OCI-LY1 (cell line): Measurements from ENCODE around the gene KIAA1614.

Source experiments
- H2AFZ ChIP-seq: fragments of 200-600 bp; sonication (generic), shearing (Covaris generic); 2 replicates; pipeline ENCODE4 v1.6.0; 2014; ENCODE audit warnings: antibody characterized with exemption, mild to moderate bottlenecking, low read length
- H3F3A ChIP-seq: fragments of 200-600 bp; sonication (generic), shearing (Covaris generic); 2 replicates; pipeline ENCODE4 v1.6.0; 2014; ENCODE audit warnings: mild to moderate bottlenecking, antibody characterized with exemption, low read length, moderate library complexity; ENCODE audit not compliant: insufficient read depth
- H3K27ac ChIP-seq: fragments of 200-600 bp; sonication (generic); 2 replicates; pipeline ENCODE4 v1.5.1; 2014; ENCODE audit warnings: low read length, mixed run types, mild to moderate bottlenecking, low read depth; ENCODE audit not compliant: poor library complexity, severe bottlenecking
- H3K27me3 ChIP-seq: fragments of 200-600 bp; sonication (generic); 2 replicates; pipeline ENCODE4 v1.6.0; 2014; ENCODE audit warnings: antibody characterized with exemption, mild to moderate bottlenecking, low read length, moderate library complexity; ENCODE audit not compliant: insufficient read depth
- H3K36me3 ChIP-seq: fragments of 200-600 bp; sonication (generic); 2 replicates; pipeline ENCODE4 v1.6.1; 2014; ENCODE audit warnings: mild to moderate bottlenecking, antibody characterized with exemption, low read length, moderate library complexity, mixed read lengths; ENCODE audit not compliant: insufficient read depth
- H3K4me1 ChIP-seq: fragments of 200-600 bp; sonication (generic); 2 replicates; pipeline ENCODE4 v1.5.1; 2014; ENCODE audit warnings: mild to moderate bottlenecking, low read length, moderate library complexity; ENCODE audit not compliant: insufficient read depth, severe bottlenecking
- H3K4me2 ChIP-seq: fragments of 200-600 bp; sonication (generic), shearing (Covaris generic); 2 replicates; pipeline ENCODE4 v1.6.1; 2014; ENCODE audit warnings: low read length
- H3K4me3 ChIP-seq: fragments of 200-600 bp; sonication (generic); 2 replicates; pipeline ENCODE4 v1.5.1; 2014; ENCODE audit warnings: low read length, low read depth, mild to moderate bottlenecking, mixed read lengths; ENCODE audit not compliant: poor library complexity, severe bottlenecking
- H3K79me2 ChIP-seq: fragments of 200-600 bp; shearing (Covaris generic); 2 replicates; pipeline ENCODE4 v1.6.1; 2016; ENCODE audit warnings: mixed run types, low read length, mixed read lengths; ENCODE audit not compliant: insufficient read depth
- H3K9ac ChIP-seq: fragments of 200-600 bp; sonication (generic), shearing (Covaris generic); 2 replicates; pipeline ENCODE4 v1.6.1; 2014; ENCODE audit warnings: mild to moderate bottlenecking, low read length, mixed read lengths
- H3K9me2 ChIP-seq: fragments of 200-600 bp; sonication (generic), shearing (Covaris generic); 2 replicates; pipeline ENCODE4 v1.6.1; 2014; ENCODE audit warnings: low read depth, mild to moderate bottlenecking, low read length, mixed read lengths
- H3K9me3 ChIP-seq: fragments of 200-600 bp; shearing (Covaris generic); 2 replicates; pipeline ENCODE4 v1.6.1; 2014; ENCODE audit warnings: low read length, mixed read lengths
- H4K20me1 ChIP-seq: fragments of 200-600 bp; sonication (generic), shearing (Covaris generic); 2 replicates; pipeline ENCODE4 v1.6.0; 2016; ENCODE audit warnings: mild to moderate bottlenecking, low read length; ENCODE audit not compliant: insufficient read depth
- EZH2 ChIP-seq: fragments of 200-600 bp; sonication (generic), shearing (Covaris generic); IDR thresholded peaks from 2 replicates; pipeline ENCODE4 v1.8.0; 2017; ENCODE audit warnings: borderline replicate concordance, mixed run types, mild to moderate bottlenecking, antibody characterized with exemption, low read length, moderate library complexity, mixed read lengths
- TF ChIP-seq, protein P1 (sequence below): fragments of 200-600 bp; sonication (generic), shearing (Covaris generic); IDR thresholded peaks from 2 replicates; pipeline ENCODE4 v1.5.1; 2017; ENCODE audit warnings: mild to moderate bottlenecking, antibody characterized with exemption, low read length, moderate library complexity, mixed read lengths

The KIAA1614 gene

GRCh38 chr1:180919183-180919700 lies 6.5 kb downstream of the KIAA1614 start:
- Histone ChIP-seq H3K79me2 (no peaks in the 10 kb centered on the region), H3F3A (no peaks in the 10 kb centered on the region), H3K4me3 (no peak overlapping the region), H3K9me2 (no peaks in the 10 kb centered on the region), H3K9me3 (no peaks in the 10 kb centered on the region), H2AFZ (no peak overlapping the region), H3K4me2 (no peak overlapping the region), H3K36me3 (no peaks in the 10 kb centered on the region), H3K9ac (no peak overlapping the region), H3K4me1 (no peaks in the 10 kb centered on the region), H3K27me3 (peaks cover 12% of the 10 kb centered on the region; the same call in 1 of the 2 replicates), H4K20me1 (no peaks in the 10 kb centered on the region), H3K27ac (no peak overlapping the region)
- TF ChIP-seq, protein P1, sequence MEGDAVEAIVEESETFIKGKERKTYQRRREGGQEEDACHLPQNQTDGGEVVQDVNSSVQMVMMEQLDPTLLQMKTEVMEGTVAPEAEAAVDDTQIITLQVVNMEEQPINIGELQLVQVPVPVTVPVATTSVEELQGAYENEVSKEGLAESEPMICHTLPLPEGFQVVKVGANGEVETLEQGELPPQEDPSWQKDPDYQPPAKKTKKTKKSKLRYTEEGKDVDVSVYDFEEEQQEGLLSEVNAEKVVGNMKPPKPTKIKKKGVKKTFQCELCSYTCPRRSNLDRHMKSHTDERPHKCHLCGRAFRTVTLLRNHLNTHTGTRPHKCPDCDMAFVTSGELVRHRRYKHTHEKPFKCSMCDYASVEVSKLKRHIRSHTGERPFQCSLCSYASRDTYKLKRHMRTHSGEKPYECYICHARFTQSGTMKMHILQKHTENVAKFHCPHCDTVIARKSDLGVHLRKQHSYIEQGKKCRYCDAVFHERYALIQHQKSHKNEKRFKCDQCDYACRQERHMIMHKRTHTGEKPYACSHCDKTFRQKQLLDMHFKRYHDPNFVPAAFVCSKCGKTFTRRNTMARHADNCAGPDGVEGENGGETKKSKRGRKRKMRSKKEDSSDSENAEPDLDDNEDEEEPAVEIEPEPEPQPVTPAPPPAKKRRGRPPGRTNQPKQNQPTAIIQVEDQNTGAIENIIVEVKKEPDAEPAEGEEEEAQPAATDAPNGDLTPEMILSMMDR: no peak
- no peak for TF ChIP-seq EZH2

GRCh38 chr1:180920193-180920592 lies 7.5 kb downstream of the KIAA1614 start:
- Histone ChIP-seq H3K27ac (no peak overlapping the region), H3K36me3 (no peaks in the 10 kb centered on the region), H3K27me3 (peaks cover 9% of the 10 kb centered on the region; the same call in 1 of the 2 replicates), H3K4me1 (no peaks in the 10 kb centered on the region), H3K9ac (no peak overlapping the region), H2AFZ (no peak overlapping the region), H3K9me3 (no peaks in the 10 kb centered on the region), H4K20me1 (no peaks in the 10 kb centered on the region), H3K4me2 (no peak overlapping the region), H3K9me2 (no peaks in the 10 kb centered on the region), H3K4me3 (no peak overlapping the region), H3K79me2 (no peaks in the 10 kb centered on the region), H3F3A (no peaks in the 10 kb centered on the region)
- no peak for TF ChIP-seq EZH2
- TF ChIP-seq, protein P1: no peak

DNA sequence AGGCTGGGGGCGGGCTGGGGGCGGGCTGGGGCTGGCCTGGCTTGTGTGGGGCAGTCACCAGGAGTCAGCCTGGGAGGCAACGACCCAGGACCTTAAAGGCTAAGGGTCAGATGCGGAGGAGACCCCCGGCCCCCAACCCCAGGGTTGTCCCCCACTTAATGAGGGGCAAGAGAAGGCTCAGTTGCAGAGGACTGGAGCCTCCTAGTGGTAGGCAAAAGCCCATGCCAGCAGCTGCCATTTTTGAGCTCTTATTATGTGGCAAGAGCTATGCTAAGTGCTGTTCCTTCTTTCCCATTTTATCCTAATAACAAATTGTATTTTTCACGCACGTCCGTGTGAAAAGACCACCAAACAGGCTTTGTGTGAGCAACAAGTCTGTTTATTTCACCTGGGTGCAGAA lies 8.0 kb downstream of the KIAA1614 start:
- Histone ChIP-seq H3K9ac (no peak overlapping the region), H2AFZ (no peak overlapping the region), H3K27ac (no peak overlapping the region), H3K4me2 (no peak overlapping the region), H4K20me1 (no peaks in the 10 kb centered on the region), H3K79me2 (no peaks in the 10 kb centered on the region), H3K9me3 (no peaks in the 10 kb centered on the region), H3K4me1 (no peaks in the 10 kb centered on the region), H3F3A (no peaks in the 10 kb centered on the region), H3K36me3 (no peaks in the 10 kb centered on the region), H3K27me3 (peaks cover 9% of the 10 kb centered on the region; the same call in 1 of the 2 replicates), H3K9me2 (no peaks in the 10 kb centered on the region), H3K4me3 (no peak overlapping the region)
- TF ChIP-seq, protein P1: peak; percentile 49; the same call in 1 of the 2 replicates
- TF ChIP-seq EZH2: no peak
